ENCODE results near the gene PRELP. TPM values are rescaled to one million over a fixed set of nuclear protein-coding genes. Genes with fewer than 3 reads are reported as not detected.

PRELP gene
- total RNA-seq, 4 donors from 2014 or later, result 16.1 to 65.0 (median 20.7) TPM

DNA sequence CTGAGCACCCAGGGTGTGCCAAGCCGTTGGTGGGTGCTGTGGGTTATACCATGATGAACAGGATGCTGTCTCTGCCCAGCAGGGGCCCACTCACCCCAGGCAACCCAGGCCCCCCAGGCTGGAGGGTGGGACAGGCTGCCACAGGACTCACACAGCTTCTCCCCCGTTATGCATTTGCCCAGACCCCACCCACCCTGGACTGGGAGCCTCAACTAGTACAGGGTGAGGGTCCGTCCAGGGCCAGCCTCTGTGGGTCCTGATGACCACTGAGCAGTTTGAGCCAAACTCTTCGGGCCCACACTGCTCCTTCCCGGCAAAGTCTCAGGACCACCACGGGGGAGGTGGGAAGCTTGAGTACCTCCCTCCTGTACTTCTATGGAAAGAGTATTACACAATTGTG, 3.8 kb upstream of the PRELP start:
- intact Hi-C loops (cut with DNase I; ENCODE audit: low total_unique reads), result no loop called here
- no peak for DNase-seq (ENCODE audit: low spot score in 2 of 2)
- 81 to 87% methylated on average over 6 of the region's 6 CpGs for WGBS, 2 donors
- H3K4me3 ChIP-seq (ENCODE audit: low read depth, poor library complexity, severe bottlenecking), result no peak overlapping the region
- TF ChIP-seq, protein P1, sequence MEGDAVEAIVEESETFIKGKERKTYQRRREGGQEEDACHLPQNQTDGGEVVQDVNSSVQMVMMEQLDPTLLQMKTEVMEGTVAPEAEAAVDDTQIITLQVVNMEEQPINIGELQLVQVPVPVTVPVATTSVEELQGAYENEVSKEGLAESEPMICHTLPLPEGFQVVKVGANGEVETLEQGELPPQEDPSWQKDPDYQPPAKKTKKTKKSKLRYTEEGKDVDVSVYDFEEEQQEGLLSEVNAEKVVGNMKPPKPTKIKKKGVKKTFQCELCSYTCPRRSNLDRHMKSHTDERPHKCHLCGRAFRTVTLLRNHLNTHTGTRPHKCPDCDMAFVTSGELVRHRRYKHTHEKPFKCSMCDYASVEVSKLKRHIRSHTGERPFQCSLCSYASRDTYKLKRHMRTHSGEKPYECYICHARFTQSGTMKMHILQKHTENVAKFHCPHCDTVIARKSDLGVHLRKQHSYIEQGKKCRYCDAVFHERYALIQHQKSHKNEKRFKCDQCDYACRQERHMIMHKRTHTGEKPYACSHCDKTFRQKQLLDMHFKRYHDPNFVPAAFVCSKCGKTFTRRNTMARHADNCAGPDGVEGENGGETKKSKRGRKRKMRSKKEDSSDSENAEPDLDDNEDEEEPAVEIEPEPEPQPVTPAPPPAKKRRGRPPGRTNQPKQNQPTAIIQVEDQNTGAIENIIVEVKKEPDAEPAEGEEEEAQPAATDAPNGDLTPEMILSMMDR (IDR thresholded peaks at IDR 0.05), result no peak
- TF ChIP-seq POLR2A (IDR thresholded peaks at IDR 0.05), result no peak

DNA sequence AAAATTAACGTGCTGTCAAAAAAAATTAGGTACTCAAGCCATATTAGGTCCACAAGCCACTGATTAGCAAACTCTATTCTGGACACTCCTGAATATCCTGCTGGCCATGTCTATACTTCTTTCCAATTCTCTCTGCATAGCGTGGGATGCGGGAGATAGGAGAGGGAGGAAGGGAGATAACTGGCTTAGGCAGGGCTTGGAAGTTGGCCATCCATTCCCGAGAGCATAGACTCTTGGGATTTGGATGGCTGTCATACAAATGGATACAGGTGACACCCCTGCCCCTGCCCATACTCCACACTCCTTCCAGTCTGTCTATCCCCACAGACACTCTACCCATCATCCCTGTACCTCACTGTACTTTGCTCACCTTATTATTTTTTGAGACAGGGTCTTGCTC, 2.3 kb upstream of the PRELP start:
- no peak for TF ChIP-seq POLR2A (IDR thresholded peaks at IDR 0.05)
- TF ChIP-seq, protein P1 (IDR thresholded peaks at IDR 0.05), result no peak
- no peak overlapping the region for H3K4me3 ChIP-seq (ENCODE audit: low read depth, poor library complexity, severe bottlenecking)
- DNase-seq (ENCODE audit: low spot score in 2 of 2), result no peak
- intact Hi-C loops (cut with DNase I; ENCODE audit: low total_unique reads), result no loop called here
- 68 to 76% methylated on average over 4 of the region's 4 CpGs for WGBS, 2 donors

DNA sequence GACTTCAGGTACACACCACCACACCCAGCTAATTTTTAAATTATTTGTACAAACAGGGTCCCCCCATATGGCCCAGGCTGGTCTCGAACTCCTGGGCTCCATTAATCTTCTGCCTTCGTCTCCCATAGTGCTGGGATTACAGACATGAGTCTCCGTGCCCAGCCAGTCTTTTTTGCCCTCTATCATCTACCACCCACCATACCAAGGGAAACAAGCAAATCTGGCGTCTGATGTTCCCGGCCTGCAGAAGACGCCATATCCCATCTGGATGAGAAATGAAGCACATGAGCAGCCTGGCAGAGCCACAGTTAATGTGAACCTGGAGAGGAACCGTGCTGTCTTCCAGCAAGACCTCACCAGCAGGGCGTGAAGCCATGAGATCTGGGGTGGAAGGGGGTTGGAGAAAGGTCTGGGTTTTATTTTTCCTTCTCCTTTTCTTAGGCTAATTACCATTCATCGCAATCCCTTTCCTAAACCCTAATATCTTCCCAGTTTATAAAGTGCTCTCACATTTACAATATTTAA, 1.8 kb upstream of the PRELP start:
- intact Hi-C loops (cut with DNase I; ENCODE audit: low total_unique reads), result no loop called here
- no peak for DNase-seq (ENCODE audit: low spot score in 2 of 2)
- 75 to 80% methylated on average over 9 of the region's 9 CpGs for WGBS, 2 donors
- no peak for TF ChIP-seq POLR2A (IDR thresholded peaks at IDR 0.05)
- TF ChIP-seq, protein P1 (IDR thresholded peaks at IDR 0.05), result no peak
- H3K4me3 ChIP-seq (ENCODE audit: low read depth, poor library complexity, severe bottlenecking), result no peak overlapping the region

DNA sequence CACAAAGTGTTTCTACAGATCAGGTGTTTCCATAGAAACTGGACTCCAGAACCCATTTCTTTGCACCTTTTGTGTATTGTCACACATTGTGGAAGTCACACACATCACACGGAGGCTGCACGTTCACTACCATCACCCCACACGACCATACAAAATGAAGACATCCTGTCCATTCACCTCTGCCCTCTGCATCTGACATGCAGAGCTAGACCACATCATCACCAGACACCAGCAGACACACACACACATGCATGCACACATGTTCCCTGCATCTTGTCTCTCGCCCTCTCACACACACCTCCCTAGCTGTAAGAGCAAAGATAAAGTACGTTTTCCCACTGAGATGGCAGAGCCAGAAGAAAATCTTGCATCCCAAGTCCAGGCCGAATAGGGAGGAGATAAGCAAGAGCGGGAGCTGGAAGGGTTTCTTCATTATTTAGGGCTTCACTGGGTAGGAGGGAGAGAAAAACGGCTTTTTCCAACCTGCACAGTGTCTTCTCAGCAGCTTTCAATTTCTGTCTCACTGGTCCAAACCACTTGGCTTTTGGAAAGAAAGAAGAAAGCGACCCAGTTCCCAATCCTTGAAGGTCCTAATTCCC, 709 bp downstream of the PRELP start:
- TF ChIP-seq POLR2A (IDR thresholded peaks at IDR 0.05), result no peak
- TF ChIP-seq, protein P1 (IDR thresholded peaks at IDR 0.05), result no peak
- DNase-seq (ENCODE audit: low spot score in 2 of 2), result no peak
- 39 to 52% methylated on average over 9 of the region's 9 CpGs for WGBS, 2 donors
- H3K4me3 ChIP-seq (ENCODE audit: low read depth, poor library complexity, severe bottlenecking), result peak overlapping the region; percentile 39
- intact Hi-C loops (cut with DNase I; ENCODE audit: low total_unique reads), result no loop called here

DNA sequence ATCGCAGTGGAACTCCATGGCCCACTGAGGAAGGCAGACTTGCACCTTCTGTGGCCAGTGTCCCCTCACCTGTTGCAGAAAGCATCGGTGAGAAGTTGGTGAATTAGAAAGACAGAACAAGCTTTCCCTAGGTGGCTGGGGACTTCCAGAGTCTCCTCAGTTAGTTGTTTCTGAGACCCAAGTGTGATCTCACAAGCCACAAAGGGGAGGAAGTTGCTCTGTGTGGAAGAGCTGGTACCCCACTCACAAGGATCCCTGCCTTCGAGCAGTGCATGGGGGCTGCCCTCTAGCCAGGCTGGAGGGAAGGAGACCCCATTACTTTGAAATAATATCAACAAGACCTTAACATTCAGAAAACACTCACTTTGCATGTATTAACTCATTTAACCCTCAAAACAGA, 2.1 kb downstream of the PRELP start:
- H3K4me3 ChIP-seq (ENCODE audit: low read depth, poor library complexity, severe bottlenecking), result peak overlapping the region; percentile 39
- intact Hi-C loops (cut with DNase I; ENCODE audit: low total_unique reads), result no loop called here
- 74 to 80% methylated on average over 3 of the region's 3 CpGs for WGBS, 2 donors
- TF ChIP-seq, protein P1 (IDR thresholded peaks at IDR 0.05), result no peak
- no peak for TF ChIP-seq POLR2A (IDR thresholded peaks at IDR 0.05)
- no peak for DNase-seq (ENCODE audit: low spot score in 2 of 2)

DNA sequence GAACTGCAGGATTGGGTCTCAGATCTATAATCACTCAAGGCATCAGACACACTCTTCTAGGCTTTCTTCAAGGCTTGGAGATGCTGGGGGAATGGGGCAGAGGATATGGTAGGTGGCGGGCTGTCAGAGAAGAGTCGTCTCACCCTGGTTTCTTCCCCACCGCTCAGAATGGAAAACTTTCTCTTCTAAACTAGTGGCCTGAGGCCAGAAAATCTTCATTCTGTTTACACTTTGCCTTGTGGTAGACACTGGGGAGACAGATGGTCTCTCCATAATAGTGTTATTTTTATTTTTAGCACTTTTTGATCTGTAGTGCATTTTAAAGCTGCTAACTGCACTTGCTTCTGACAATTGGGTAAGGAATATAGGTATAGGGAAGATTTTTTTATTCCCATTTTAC, 2.6 kb downstream of the PRELP start:
- TF ChIP-seq, protein P1 (IDR thresholded peaks at IDR 0.05), result no peak
- no peak for TF ChIP-seq POLR2A (IDR thresholded peaks at IDR 0.05)
- DNase-seq (ENCODE audit: low spot score in 2 of 2), result no peak
- no peak overlapping the region for H3K4me3 ChIP-seq (ENCODE audit: low read depth, poor library complexity, severe bottlenecking)
- 72 to 81% methylated on average over 3 of the region's 3 CpGs for WGBS, 2 donors
- intact Hi-C loops (cut with DNase I; ENCODE audit: low total_unique reads), result no loop called here

Measured in lower leg skin (tissue), 4 donors.